DOHH2 (cell line): ENCODE results near the gene SELENOW.
"Not testable (repeated sequence)": the region's sequence is repeated elsewhere in the genome, so short reads cannot be mapped to it uniquely, and the experiment has no call there.

Source experiments
- H3F3A ChIP-seq: fragments of 200-600 bp; sonication (generic), shearing (Covaris generic); 2 replicates; pipeline ENCODE4 v1.6.0; 2016; ENCODE audit warnings: antibody characterized with exemption, mild to moderate bottlenecking; ENCODE audit not compliant: control insufficient read depth, insufficient read depth
- H3K27ac ChIP-seq: fragments of 200-600 bp; sonication (generic); 2 replicates; pipeline ENCODE4 v1.5.1; 2014; ENCODE audit warnings: low read depth, mild to moderate bottlenecking, low read length, moderate library complexity
- H3K27me3 ChIP-seq: fragments of 200-600 bp; sonication (generic); 2 replicates; pipeline ENCODE4 v1.6.1; 2014; ENCODE audit warnings: mild to moderate bottlenecking, low read length, mixed read lengths; ENCODE audit not compliant: control insufficient read depth
- H3K36me3 ChIP-seq: fragments of 200-600 bp; sonication (generic); 2 replicates; pipeline ENCODE4 v1.6.1; 2014; ENCODE audit warnings: mild to moderate bottlenecking, low read length, moderate library complexity, mixed read lengths; ENCODE audit not compliant: control insufficient read depth
- H3K4me1 ChIP-seq: fragments of 200-600 bp; sonication (generic); 2 replicates; pipeline ENCODE4 v1.6.1; 2014; ENCODE audit warnings: mild to moderate bottlenecking, low read length, mixed read lengths; ENCODE audit not compliant: control insufficient read depth
- H3K4me2 ChIP-seq: fragments of 200-600 bp; sonication (generic); 2 replicates; pipeline ENCODE4 v1.6.0; 2014; ENCODE audit warnings: mild to moderate bottlenecking, low read length, moderate library complexity
- H3K4me3 ChIP-seq: fragments of 200-600 bp; sonication (generic); 2 replicates; pipeline ENCODE4 v1.5.1; 2014; ENCODE audit warnings: mild to moderate bottlenecking, low read length, mixed read lengths
- H3K79me2 ChIP-seq: fragments of 200-600 bp; sonication (generic); 2 replicates; pipeline ENCODE4 v1.6.1; 2014; ENCODE audit warnings: mild to moderate bottlenecking, low read length, mixed read lengths; ENCODE audit not compliant: control insufficient read depth
- H3K9me2 ChIP-seq: fragments of 200-600 bp; sonication (generic); replicated peaks from 2 replicates; pipeline ENCODE4 v1.6.1; 2014; ENCODE audit warnings: mild to moderate bottlenecking, low read length, mixed read lengths; ENCODE audit not compliant: control insufficient read depth
- H3K9me3 ChIP-seq: fragments of 200-600 bp; sonication (generic); 2 replicates; pipeline ENCODE4 v1.6.1; 2014; ENCODE audit warnings: antibody characterized with exemption, low read length, mixed read lengths; ENCODE audit not compliant: control insufficient read depth, insufficient read depth
- H4K20me1 ChIP-seq: fragments of 200-600 bp; sonication (generic); 2 replicates; pipeline ENCODE4 v1.6.0; 2014; ENCODE audit warnings: low read depth, mild to moderate bottlenecking, antibody characterized with exemption, low read length, moderate library complexity; ENCODE audit not compliant: control insufficient read depth, insufficient read depth
- CTCF ChIP-seq: fragments of 200-600 bp; sonication (generic); IDR thresholded peaks from one replicate; pipeline ENCODE4 v1.5.1; 2014; ENCODE audit warnings: antibody characterized with exemption, mild to moderate bottlenecking, low read depth, low read length; ENCODE audit not compliant: poor library complexity, severe bottlenecking
- EZH2phosphoT487 ChIP-seq: fragments of 200-600 bp; sonication (generic); IDR thresholded peaks from 2 replicates; pipeline ENCODE4 v1.6.1; 2017; ENCODE audit warnings: borderline replicate concordance, mild to moderate bottlenecking, antibody characterized with exemption, low read length, moderate library complexity, mixed read lengths

SELENOW gene

GRCh38 chr19:47780215-47780551 is 1.7 kb downstream of the SELENOW start:
- no peaks in the 10 kb centered on the region for H3K9me3 ChIP-seq
- TF ChIP-seq EZH2phosphoT487 (no peak), CTCF (no peak)
- no peak overlapping the region for H3K4me2 ChIP-seq
- no peaks in the 10 kb centered on the region for H4K20me1 ChIP-seq
- H3K79me2 ChIP-seq = no peaks in the 10 kb centered on the region
- H3K4me1 ChIP-seq = peaks cover 14% of the 10 kb centered on the region; the same call in 1 of the 2 replicates
- H3K27me3 ChIP-seq = peaks cover 7% of the 10 kb centered on the region
- no peak overlapping the region for H3K27ac ChIP-seq
- no peak overlapping the region for H3K4me3 ChIP-seq
- no peaks in the 10 kb centered on the region; the same call in 1 of the 2 replicates for H3F3A ChIP-seq
- H3K9me2 ChIP-seq = no peaks in the 10 kb centered on the region
- H3K36me3 ChIP-seq = no peaks in the 10 kb centered on the region

GRCh38 chr19:47781590-47782262 is 3.2 kb downstream of the SELENOW start:
- H3K9me3 ChIP-seq = no peaks in the 10 kb centered on the region
- H3K79me2 ChIP-seq = no peaks in the 10 kb centered on the region
- TF ChIP-seq EZH2phosphoT487 (no peak), CTCF (no peak)
- no peak overlapping the region for H3K4me2 ChIP-seq
- no peak overlapping the region for H3K4me3 ChIP-seq
- H3K9me2 ChIP-seq = no peaks in the 10 kb centered on the region
- H3K27ac ChIP-seq = no peak overlapping the region
- H3F3A ChIP-seq = no peaks in the 10 kb centered on the region
- no peaks in the 10 kb centered on the region for H3K36me3 ChIP-seq
- peaks cover 14% of the 10 kb centered on the region; the same call in 1 of the 2 replicates for H3K4me1 ChIP-seq
- no peaks in the 10 kb centered on the region for H4K20me1 ChIP-seq
- H3K27me3 ChIP-seq = peaks cover 7% of the 10 kb centered on the region

- Histone ChIP-seq H3K27ac (no peak overlapping the region), H3K9me3 (no peaks in the 10 kb centered on the region)
Measured at GRCh38 chr19:47786566-47786965, 8.1 kb downstream of the SELENOW start.

GRCh38 chr19:47787307-47787706 is 8.8 kb downstream of the SELENOW start:
- not testable (repeated sequence) for H3K4me2 ChIP-seq, H3K79me2 ChIP-seq, H3K9me2 ChIP-seq, H3K27me3 ChIP-seq, H3K4me1 ChIP-seq, H3K27ac ChIP-seq, H3K4me3 ChIP-seq, H3K9me3 ChIP-seq, H4K20me1 ChIP-seq, H3F3A ChIP-seq, H3K36me3 ChIP-seq

More at GRCh38 chr19:47786566-47786965, 8.1 kb downstream of the SELENOW start:
- Histone ChIP-seq H3K79me2 (no peaks in the 10 kb centered on the region), H3K4me2 (no peak overlapping the region), H3K9me2 (no peaks in the 10 kb centered on the region), H3K4me1 (no peaks in the 10 kb centered on the region), H3K27me3 (no peaks in the 10 kb centered on the region), H3F3A (no peaks in the 10 kb centered on the region), H4K20me1 (no peaks in the 10 kb centered on the region), H3K36me3 (no peaks in the 10 kb centered on the region), H3K4me3 (no peak overlapping the region)
- TF ChIP-seq EZH2phosphoT487 = no peak
- TF ChIP-seq CTCF = no peak

GRCh38 chr19:47789811-47790210 is 11.3 kb downstream of the SELENOW start:
- H4K20me1 ChIP-seq, H3F3A ChIP-seq, H3K36me3 ChIP-seq, H3K4me3 ChIP-seq, H3K4me2 ChIP-seq, H3K4me1 ChIP-seq, H3K27me3 ChIP-seq, H3K27ac ChIP-seq, H3K9me2 ChIP-seq, H3K9me3 ChIP-seq, H3K79me2 ChIP-seq: not testable (repeated sequence)
